GM19193 (cell line): ENCODE results near the gene C12orf57.

ENCODE experiments used
- POLR2A ChIP-seq: IDR thresholded peaks from 4 replicates; pipeline ENCODE4 v1.6.1; 2011; ENCODE audit not compliant: insufficient read depth, insufficient read length; ENCODE audit errors: extremely low read depth

The C12orf57 gene, protein sequence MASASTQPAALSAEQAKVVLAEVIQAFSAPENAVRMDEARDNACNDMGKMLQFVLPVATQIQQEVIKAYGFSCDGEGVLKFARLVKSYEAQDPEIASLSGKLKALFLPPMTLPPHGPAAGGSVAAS

GRCh38 chr12:6943722-6944380, at the start of gene C12orf57, which contains the start of gene RNU7-1:
Gene C12orf57, plus strand, starts transcription at chr12:6944022. Its CDS starts 100 bp downstream, at chr12:6944122.
Gene RNU7-1, plus strand, starts transcription at chr12:6943816.
- TF ChIP-seq POLR2A: peak; percentile 100

GRCh38 chr12:6894321-6894720, 49.5 kb upstream of the C12orf57 start:
- no peak for TF ChIP-seq POLR2A

- no peak for TF ChIP-seq POLR2A
These were observed 46.9 kb upstream of the C12orf57 start for GRCh38 chr12:6896846-6897435.

DNA sequence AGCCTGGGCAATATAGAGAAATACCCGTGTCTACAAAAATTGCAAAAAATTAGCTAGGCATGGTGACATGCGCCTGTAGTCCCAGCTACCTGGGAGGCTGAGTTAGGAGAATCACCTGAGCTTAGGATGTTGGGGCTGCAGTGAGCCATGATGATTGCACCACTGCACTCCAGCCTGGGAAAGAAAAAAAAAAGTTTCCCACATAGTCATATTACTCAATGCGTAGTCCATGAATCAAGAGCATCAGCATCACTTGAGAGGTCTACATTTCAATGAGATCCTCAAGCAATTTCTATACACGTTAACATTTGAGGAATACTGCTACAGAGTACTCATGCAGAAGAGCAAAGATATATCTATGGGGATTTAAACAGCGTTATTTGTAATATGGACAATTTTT, 44.4 kb upstream of the C12orf57 start:
- no peak for TF ChIP-seq POLR2A

GRCh38 chr12:6899837-6900519, 43.8 kb upstream of the C12orf57 start:
- no peak for TF ChIP-seq POLR2A

DNA sequence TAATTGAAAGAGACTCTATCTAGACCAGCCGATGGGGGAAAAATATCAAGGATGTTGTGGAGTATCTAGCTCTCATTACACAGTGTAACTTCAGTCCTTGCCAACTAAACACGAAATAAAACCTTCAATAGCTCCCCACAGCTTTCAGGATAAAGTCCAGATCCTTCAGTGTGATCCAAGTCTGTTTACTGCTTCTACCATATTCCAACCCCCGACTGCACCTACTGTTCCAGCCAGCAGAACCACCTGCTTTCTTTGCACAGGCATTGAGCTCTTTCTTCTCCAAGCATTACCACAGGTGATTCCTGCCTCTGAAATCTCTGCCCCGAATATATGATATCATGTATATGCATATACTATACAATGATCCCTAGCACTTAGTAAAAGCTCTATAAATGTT, 41.4 kb upstream of the C12orf57 start:
- TF ChIP-seq POLR2A: no peak

DNA sequence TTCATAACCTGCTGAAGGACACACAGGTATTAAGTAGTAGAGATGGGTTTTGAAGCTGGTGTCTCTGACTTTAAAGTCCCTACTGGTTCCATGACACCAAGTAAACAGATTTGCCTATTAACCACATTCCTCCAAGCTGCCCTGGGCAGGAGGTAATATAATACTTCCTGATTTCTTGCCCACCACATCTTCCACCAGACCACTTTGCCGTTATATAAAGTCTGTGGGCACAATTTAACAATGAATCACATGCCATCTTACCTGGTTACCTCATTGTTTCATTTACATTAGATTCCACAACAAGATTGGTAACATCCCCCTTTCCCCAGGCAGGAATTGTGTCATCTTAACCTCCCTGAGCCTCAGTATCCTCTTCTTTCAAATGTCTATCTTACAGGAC, 40.1 kb upstream of the C12orf57 start:
- TF ChIP-seq POLR2A: no peak

DNA sequence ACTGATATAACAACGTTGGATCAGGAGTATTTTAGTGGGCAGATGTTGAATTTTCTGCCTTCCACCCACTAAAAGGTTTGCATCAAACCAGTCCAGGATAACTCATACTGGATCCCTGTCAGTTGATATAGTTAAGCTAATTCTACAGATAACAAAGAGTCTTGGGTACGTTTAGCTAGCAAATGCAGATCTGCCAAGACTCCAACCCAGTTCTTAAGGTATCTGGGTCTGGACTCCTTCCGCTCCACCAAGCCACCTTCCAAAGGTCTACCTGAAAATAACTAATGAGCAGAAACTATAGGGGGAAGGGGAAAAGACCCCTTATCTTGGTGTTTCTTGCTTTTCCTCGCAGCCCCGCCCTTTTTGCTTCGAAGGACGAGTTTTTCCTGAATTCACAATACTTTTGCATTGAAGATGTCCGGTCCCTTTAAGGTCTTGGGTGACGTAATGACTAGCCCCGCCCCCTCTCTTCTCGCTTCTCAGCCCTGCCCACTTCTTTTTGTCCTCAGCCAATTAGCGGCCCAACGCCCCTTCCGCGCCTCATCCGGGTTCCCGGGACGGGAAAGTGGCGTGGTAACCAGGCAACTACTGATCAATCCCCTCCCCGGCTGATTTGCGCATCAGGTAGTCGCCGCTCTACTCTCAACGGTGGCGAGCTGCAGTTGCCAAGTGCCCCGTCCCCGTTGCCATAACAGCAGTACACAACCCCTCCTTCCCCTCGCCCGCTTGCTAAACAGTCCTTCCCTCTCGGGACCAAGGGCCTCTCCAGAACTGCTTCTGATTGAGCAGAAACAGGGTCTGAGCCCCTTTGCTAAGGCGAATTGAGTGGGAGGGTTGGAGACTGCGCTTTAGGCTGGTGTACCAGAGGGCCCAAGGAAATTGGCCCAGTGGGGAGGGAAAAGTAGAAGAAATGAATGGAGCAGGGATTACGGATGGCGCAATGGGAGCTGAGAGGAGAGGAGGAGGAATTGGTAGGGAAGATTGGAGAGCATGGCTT, 39.2 kb upstream of the C12orf57 start, which contains the start of gene LRRC23:
LRRC23 (plus strand) TSS at position 543 of the 997 bp plus-strand sequence. CDS start 812 bp downstream, outside the sequence.
- TF ChIP-seq POLR2A: peak; percentile 62

GRCh38 chr12:6905414-6906040, 38.3 kb upstream of the C12orf57 start:
- TF ChIP-seq POLR2A: no peak

GRCh38 chr12:6909421-6910145, 34.2 kb upstream of the C12orf57 start:
- no peak for TF ChIP-seq POLR2A

DNA sequence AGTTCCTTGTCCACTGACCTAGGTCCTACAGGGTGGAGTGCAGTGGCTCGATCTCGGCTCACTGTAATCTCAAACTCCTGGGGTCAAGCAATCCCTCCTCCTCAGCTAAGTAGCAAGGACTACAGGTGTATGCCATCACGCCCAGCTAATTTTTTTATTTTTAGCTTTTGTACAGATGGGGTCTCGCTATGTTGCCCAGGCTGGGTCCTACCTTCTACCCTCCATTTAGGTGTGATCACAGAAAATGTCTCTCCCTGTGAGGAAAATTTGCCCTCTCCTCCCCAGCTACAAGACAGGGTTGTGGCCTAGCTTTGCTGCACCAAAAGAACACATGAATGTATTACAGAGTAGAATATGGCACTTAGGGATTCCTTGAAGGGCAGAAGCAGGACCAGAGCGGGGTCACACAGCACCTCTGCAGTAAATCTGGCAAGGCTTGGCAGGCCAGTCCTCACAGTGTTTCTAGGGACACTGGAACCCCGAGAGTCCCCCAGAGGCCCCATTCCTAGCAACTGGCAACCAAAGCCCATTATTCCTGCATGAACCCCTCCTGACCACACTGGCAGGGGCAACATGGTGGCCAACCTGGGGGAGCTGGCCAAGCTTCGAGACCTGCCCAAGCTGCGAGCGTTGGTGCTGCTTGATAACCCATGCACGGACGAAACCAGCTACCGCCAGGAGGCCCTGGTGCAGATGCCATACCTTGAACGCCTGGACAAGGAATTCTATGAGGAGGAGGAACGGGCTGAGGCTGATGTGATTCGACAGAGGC, 31.5 kb upstream of the C12orf57 start:
- no peak for TF ChIP-seq POLR2A

- TF ChIP-seq POLR2A: peak; percentile 41
These were observed 29.4 kb upstream of the C12orf57 start, which contains the start of gene ENO2 for GRCh38 chr12:6914246-6914946. Gene ENO2, plus strand, starts transcription at chr12:6914580. Its CDS starts 1,253 bp downstream, at chr12:6915833.
